ENCODE data around the gene ALG2.
"Not testable (repeated sequence)": the region's sequence is repeated elsewhere in the genome, so short reads cannot be mapped to it uniquely, and the experiment has no call there.

ALG2 gene

GRCh38 chr9:99241106-99241505, 19.4 kb upstream of the ALG2 start:
- H3K27ac ChIP-seq (replicated peaks), result no peak overlapping the region
- no peaks in the 10 kb centered on the region for H3K27me3 ChIP-seq (ENCODE audit: insufficient read depth, poor library complexity, severe bottlenecking)
- no peak overlapping the region for H3K4me3 ChIP-seq (replicated peaks; ENCODE audit: insufficient read depth, low read length)
- TF ChIP-seq REST (IDR thresholded peaks at IDR 0.05; ENCODE audit: insufficient replicate concordance, low read depth), result no peak
- TF ChIP-seq SPI1 (IDR thresholded peaks at IDR 0.05; ENCODE audit: borderline replicate concordance, low read depth), result no peak
- no peak for TF ChIP-seq POLR2AphosphoS5 (IDR thresholded peaks at IDR 0.05; ENCODE audit: low read depth)
- no peak for TF ChIP-seq GABPA (IDR thresholded peaks at IDR 0.05; ENCODE audit: low read depth)
- TF ChIP-seq, protein P1, sequence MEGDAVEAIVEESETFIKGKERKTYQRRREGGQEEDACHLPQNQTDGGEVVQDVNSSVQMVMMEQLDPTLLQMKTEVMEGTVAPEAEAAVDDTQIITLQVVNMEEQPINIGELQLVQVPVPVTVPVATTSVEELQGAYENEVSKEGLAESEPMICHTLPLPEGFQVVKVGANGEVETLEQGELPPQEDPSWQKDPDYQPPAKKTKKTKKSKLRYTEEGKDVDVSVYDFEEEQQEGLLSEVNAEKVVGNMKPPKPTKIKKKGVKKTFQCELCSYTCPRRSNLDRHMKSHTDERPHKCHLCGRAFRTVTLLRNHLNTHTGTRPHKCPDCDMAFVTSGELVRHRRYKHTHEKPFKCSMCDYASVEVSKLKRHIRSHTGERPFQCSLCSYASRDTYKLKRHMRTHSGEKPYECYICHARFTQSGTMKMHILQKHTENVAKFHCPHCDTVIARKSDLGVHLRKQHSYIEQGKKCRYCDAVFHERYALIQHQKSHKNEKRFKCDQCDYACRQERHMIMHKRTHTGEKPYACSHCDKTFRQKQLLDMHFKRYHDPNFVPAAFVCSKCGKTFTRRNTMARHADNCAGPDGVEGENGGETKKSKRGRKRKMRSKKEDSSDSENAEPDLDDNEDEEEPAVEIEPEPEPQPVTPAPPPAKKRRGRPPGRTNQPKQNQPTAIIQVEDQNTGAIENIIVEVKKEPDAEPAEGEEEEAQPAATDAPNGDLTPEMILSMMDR (IDR thresholded peaks at IDR 0.05; ENCODE audit: insufficient read depth, low read length), result no peak
- DNase-seq (ENCODE audit: low read depth in 1 of 2, low spot score in 1 of 2), result no peak

GRCh38 chr9:99239341-99240060, 17.8 kb upstream of the ALG2 start:
- TF ChIP-seq, protein P1 (IDR thresholded peaks at IDR 0.05; ENCODE audit: insufficient read depth, low read length), result no peak
- TF ChIP-seq SPI1 (IDR thresholded peaks at IDR 0.05; ENCODE audit: borderline replicate concordance, low read depth) (no peak), GABPA (IDR thresholded peaks at IDR 0.05; ENCODE audit: low read depth) (no peak)
- H3K27me3 ChIP-seq (ENCODE audit: insufficient read depth, poor library complexity, severe bottlenecking), result no peaks in the 10 kb centered on the region
- H3K4me3 ChIP-seq (replicated peaks; ENCODE audit: insufficient read depth, low read length), result no peak overlapping the region
- no peak for DNase-seq (ENCODE audit: low read depth in 1 of 2, low spot score in 1 of 2)
- no peak overlapping the region for H3K27ac ChIP-seq (replicated peaks)

DNA sequence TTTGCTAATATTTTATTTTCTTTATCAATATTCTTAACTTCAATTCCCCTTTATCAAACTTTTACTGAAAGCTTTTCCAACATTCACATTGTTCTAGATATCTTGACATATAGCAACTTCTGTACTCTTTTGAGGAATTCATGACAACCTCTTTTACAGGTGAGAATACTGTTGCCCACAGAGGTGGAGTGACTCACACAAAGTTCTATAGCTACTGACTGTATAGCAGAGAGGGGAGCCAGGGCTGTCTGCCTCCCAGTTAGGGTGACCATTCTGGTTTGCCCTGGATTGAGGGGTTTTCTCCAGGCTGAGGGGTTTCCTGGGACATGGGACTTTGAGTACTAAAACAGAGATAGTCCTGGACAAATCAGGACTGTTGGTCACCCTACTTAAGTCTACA, 16.6 kb upstream of the ALG2 start:
- no peak for TF ChIP-seq GABPA (IDR thresholded peaks at IDR 0.05; ENCODE audit: low read depth)
- TF ChIP-seq, protein P1 (IDR thresholded peaks at IDR 0.05; ENCODE audit: insufficient read depth, low read length), result no peak
- no peak for TF ChIP-seq SPI1 (IDR thresholded peaks at IDR 0.05; ENCODE audit: borderline replicate concordance, low read depth)
- no peak for TF ChIP-seq REST (IDR thresholded peaks at IDR 0.05; ENCODE audit: insufficient replicate concordance, low read depth)
- no peak for TF ChIP-seq POLR2AphosphoS5 (IDR thresholded peaks at IDR 0.05; ENCODE audit: low read depth)
- no peak overlapping the region for H3K27ac ChIP-seq (replicated peaks)
- no peak overlapping the region for H3K4me3 ChIP-seq (replicated peaks; ENCODE audit: insufficient read depth, low read length)
- DNase-seq (ENCODE audit: low read depth in 1 of 2, low spot score in 1 of 2), result no peak
- H3K27me3 ChIP-seq (ENCODE audit: insufficient read depth, poor library complexity, severe bottlenecking), result no peaks in the 10 kb centered on the region

DNA sequence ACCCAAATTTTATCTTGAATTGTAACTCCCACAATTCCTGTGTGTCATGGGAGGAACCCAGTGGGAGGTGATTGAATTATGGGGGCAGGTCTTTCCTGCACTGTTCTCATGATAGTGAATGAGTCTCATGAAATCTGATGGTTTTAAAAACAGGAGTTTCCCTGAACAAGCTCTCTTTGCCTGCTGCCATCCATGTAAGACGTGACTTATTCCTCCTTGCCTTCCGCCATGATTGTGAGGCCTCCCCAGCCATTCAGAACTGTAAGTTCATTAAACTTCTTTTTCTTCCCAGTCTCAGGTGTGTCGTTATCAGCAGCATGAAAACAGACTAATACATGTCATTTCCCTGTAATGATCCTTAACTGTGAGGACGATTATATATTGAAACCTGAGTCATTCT, 16.1 kb upstream of the ALG2 start:
- H3K27me3 ChIP-seq (ENCODE audit: insufficient read depth, poor library complexity, severe bottlenecking); H3K4me3 ChIP-seq (replicated peaks; ENCODE audit: insufficient read depth, low read length); DNase-seq (ENCODE audit: low read depth in 1 of 2, low spot score in 1 of 2); H3K27ac ChIP-seq (replicated peaks): not testable (repeated sequence)

Measured in HL-60 (cell line).